ENCODE results near the gene ERMARD.

ERMARD gene

GRCh38 chr6:169783971-169784820, 32.8 kb downstream of the ERMARD start:
- no peak for DNase-seq

GRCh38 chr6:169784821-169785340, 33.5 kb downstream of the ERMARD start:
- no peak for DNase-seq

GRCh38 chr6:169785566-169785965, 34.1 kb downstream of the ERMARD start:
- no peak for DNase-seq

GRCh38 chr6:169786349-169786748, 34.9 kb downstream of the ERMARD start:
- no peak for DNase-seq

GRCh38 chr6:169787797-169788196, 36.4 kb downstream of the ERMARD start:
- DNase-seq = no peak

GRCh38 chr6:169788809-169789145, 37.4 kb downstream of the ERMARD start:
- no peak for DNase-seq

- DNase-seq = no peak
These were observed 37.9 kb downstream of the ERMARD start for GRCh38 chr6:169789146-169789943.

GRCh38 chr6:169789944-169790927, 38.8 kb downstream of the ERMARD start:
- peak; percentile 76 to 77 for DNase-seq

- DNase-seq = no peak
These were observed 40.3 kb downstream of the ERMARD start for GRCh38 chr6:169791721-169792131.

- no peak for DNase-seq
These were observed 41.0 kb downstream of the ERMARD start for GRCh38 chr6:169792306-169793015.

GRCh38 chr6:169793408-169793807, 42.0 kb downstream of the ERMARD start:
- DNase-seq = no peak

GRCh38 chr6:169794317-169795055, 43.1 kb downstream of the ERMARD start:
- no peak for DNase-seq

- no peak for DNase-seq
These were observed 43.8 kb downstream of the ERMARD start for GRCh38 chr6:169795196-169795595.

GRCh38 chr6:169798764-169799473, 47.5 kb downstream of the ERMARD start:
- no peak for DNase-seq

GRCh38 chr6:169799474-169799926, 48.1 kb downstream of the ERMARD start:
- DNase-seq = no peak

- DNase-seq = no peak
These were observed 48.8 kb downstream of the ERMARD start for GRCh38 chr6:169800116-169800667.

GRCh38 chr6:169800668-169801395, 49.4 kb downstream of the ERMARD start:
- no peak for DNase-seq

- DNase-seq = no peak
These were observed 50.2 kb downstream of the ERMARD start for GRCh38 chr6:169801396-169802160.

- no peak for DNase-seq
These were observed 51.4 kb downstream of the ERMARD start for GRCh38 chr6:169802790-169803189.
